ENCODE measurements around the gene CCDC157. TPM values are rescaled to one million over a fixed set of nuclear protein-coding genes. Genes with fewer than 3 reads are reported as not detected.

CCDC157 gene
- total RNA-seq (2022) (4.8 and 4.9 TPM in 2 replicates), Bru-seq, nascent RNA (percentile 48 among the genes with signal in this experiment), BruChase-seq, experiment 1, labeled RNA remaining after a 2-hour chase (percentile 47 among the genes with signal in this experiment), BruChase-seq, experiment 2, labeled RNA remaining after a 6-hour chase (percentile 46 among the genes with signal in this experiment)
- long read RNA-seq, partial matches to known transcripts: 0 of 7 reads
- long read RNA-seq, other reads (novel, unspliced or antisense): 2 of 7 reads

DNA sequence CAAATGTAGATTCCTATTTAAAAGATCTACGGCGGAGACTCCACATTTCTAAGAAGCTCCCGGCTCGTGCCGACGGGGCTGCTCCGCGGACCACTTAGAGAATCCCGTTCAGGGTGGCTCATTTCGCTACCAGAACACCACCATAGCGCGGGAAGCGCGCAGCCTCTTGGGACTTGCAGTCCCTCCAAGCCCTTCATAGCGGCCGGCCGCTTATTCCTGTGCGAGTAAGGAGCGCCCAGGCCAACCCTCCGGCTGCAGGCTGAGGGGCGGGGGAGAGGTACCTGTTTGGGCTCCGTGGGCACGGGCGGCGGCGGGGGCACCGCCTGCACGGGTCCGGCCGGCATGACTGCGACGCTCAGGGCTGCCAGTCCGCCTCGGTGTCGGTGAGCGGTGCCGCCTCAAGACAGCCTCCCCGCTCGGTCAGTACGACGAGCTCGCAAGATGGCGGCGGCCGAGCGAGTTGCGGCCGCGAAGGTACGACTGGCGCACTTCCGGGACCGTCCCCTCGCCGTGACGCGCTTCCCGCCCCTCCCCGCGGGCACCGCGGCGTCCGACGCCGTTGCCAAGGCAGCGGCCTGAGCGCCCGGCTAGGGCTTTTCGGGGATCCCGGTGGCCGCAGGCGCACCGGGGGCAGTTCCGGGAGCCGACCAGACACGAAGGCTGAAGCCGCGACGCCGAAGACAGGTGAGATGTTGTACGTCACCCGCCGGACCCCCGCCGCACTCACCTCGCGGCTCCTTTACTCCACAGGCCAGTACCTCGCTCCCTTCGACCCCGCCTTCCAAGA lies at the start of gene CCDC157, which contains the start of gene SF3A1:
Gene CCDC157 (plus strand): TSS at position 559 of the 787 bp plus-strand sequence. CDS start 8,994 bp downstream, outside the sequence.
Gene SF3A1 (minus strand): TSS at position 446 of the 787 bp plus-strand sequence. CDS start 102 bp downstream, at position 344.
- no peak for TF ChIP-seq CTCF (IDR thresholded peaks at IDR 0.05; ENCODE audit: insufficient read depth in 1 of 2, low read depth in 1 of 2, low read length in 1 of 2, severe bottlenecking in 1 of 2, unreplicated experiment in 1 of 2)
- H3K4me3 ChIP-seq (ENCODE audit: low read depth, low read length): peak within 1 kb of the TSS; percentile 99
- intact Hi-C loops (cut with micrococcal nuclease; ENCODE audit: unreplicated experiment): no loop called here
- Mint-ChIP-seq H3K27ac (ENCODE audit: unreplicated experiment) (peak within 1 kb of the TSS; percentile 92), H3K36me3 (ENCODE audit: insufficient read depth, unreplicated experiment) (peaks cover 26% of the 10 kb centered on the region), H3K4me1 (ENCODE audit: low read depth, unreplicated experiment) (peaks cover 36% of the 10 kb centered on the region), H3K9me3 (ENCODE audit: unreplicated experiment) (no peaks in the 10 kb centered on the region), H3K4me3 (ENCODE audit: unreplicated experiment) (peak within 1 kb of the TSS; percentile 95), H3K27me3 (ENCODE audit: insufficient read depth, unreplicated experiment) (no peaks in the 10 kb centered on the region)
- no TSS peak for BruUV-seq (replicated peaks)
- CTCF ChIA-PET: interaction anchor here (0.6 to 1.2 kb wide), 5 partner anchors 30 to 166 kb away, joined by 3 to 10 read pairs (median 6); partner anchors contain the start of genes RNF215 and TBC1D10A
- H3K27me3 ChIP-seq (replicated peaks; ENCODE audit: control insufficient read depth, insufficient read depth, low read length): no peaks in the 10 kb centered on the region
- H3K9me3 ChIP-seq: no peaks in the 10 kb centered on the region
- peak; percentile 90 for DNase-seq
- POLR2A ChIA-PET: interaction anchor here (0.5 to 1.7 kb wide), 11 partner anchors 18 to 565 kb away, joined by 3 to 44 read pairs (median 4); partner anchors contain the start of genes CASTOR1, RNF215 and TBC1D10A
- H3K4me1 ChIP-seq: peaks cover 35% of the 10 kb centered on the region
- H3K36me3 ChIP-seq (ENCODE audit: control insufficient read depth, insufficient read depth, low read length): no peaks in the 10 kb centered on the region

DNA sequence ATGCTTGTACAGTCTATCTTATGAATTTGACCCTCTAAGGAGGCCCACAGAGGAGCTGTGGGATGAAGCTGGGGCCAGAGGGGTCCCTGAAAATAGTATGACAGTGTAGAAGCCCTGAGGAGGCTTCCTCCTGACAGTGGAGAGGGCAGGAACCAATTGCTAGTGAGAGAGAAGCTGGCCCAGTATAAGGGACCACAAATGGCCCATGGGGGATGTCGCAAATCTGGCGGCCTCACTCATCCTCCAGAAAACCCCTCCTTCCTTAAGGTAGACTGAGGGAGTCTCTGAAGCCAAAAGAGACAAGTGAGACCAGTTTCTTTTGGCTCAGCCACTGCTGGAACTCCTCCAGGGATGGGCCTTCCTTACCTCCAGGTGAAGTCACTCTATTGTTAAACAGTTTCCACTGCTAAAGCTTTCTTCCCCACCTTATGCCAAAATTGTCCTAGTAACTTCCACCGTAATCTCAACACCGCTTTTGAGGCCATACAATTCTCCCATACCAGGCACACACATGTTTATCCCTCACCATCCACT lies 49.7 kb upstream of the CCDC157 start:
- no peaks in the 10 kb centered on the region for H3K36me3 ChIP-seq (ENCODE audit: control insufficient read depth, insufficient read depth, low read length)
- DNase-seq: no peak
- ChIA-PET POLR2A (interaction anchor here (1.7 kb wide), 1 partner anchor 9 kb away, joined by 4 read pairs; no protein-coding TSS in a partner anchor), CTCF (no interaction called here)
- H3K4me1 ChIP-seq: peaks cover 6% of the 10 kb centered on the region; the same call in 1 of the 2 replicates
- H3K36me3 Mint-ChIP-seq (ENCODE audit: insufficient read depth, unreplicated experiment): peaks cover 11% of the 10 kb centered on the region
- H3K9me3 ChIP-seq: no peaks in the 10 kb centered on the region
- TF ChIP-seq CTCF (IDR thresholded peaks at IDR 0.05; ENCODE audit: insufficient read depth in 1 of 2, low read depth in 1 of 2, low read length in 1 of 2, severe bottlenecking in 1 of 2, unreplicated experiment in 1 of 2): no peak
- BruUV-seq (replicated peaks): no TSS peak
- intact Hi-C loops (cut with micrococcal nuclease; ENCODE audit: unreplicated experiment): no loop called here
- no peak overlapping the region for H3K4me3 Mint-ChIP-seq (ENCODE audit: unreplicated experiment)
- no peaks in the 10 kb centered on the region for H3K27me3 Mint-ChIP-seq (ENCODE audit: insufficient read depth, unreplicated experiment)
- H3K9me3 Mint-ChIP-seq (ENCODE audit: unreplicated experiment): no peaks in the 10 kb centered on the region
- no peak overlapping the region for H3K4me3 ChIP-seq (ENCODE audit: low read depth, low read length)
- no peak overlapping the region for H3K27ac Mint-ChIP-seq (ENCODE audit: unreplicated experiment)
- H3K27me3 ChIP-seq (replicated peaks; ENCODE audit: control insufficient read depth, insufficient read depth, low read length): no peaks in the 10 kb centered on the region
- H3K4me1 Mint-ChIP-seq (ENCODE audit: low read depth, unreplicated experiment): peaks cover 25% of the 10 kb centered on the region

DNA sequence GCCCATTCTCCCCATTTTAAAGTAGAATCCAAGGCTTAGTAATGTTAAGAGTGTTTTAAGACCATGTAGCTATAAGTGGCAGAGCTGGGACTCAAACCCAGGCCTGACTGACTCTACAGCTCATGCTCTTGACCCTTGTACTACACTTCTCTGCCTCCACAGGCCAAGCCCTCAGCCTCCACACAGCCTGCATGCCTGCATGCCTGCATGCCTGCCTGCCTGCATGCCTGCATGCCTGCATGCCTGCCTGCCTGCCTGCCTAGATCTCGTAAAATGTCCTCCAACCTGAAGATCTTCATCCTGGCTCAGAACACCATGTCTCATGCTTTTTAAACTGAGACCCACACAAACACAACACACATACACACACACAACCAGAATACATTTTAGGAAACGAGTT lies 48.7 kb upstream of the CCDC157 start:
- H3K27me3 Mint-ChIP-seq (ENCODE audit: insufficient read depth, unreplicated experiment): no peaks in the 10 kb centered on the region
- H3K36me3 Mint-ChIP-seq (ENCODE audit: insufficient read depth, unreplicated experiment): peaks cover 11% of the 10 kb centered on the region
- H3K4me3 ChIP-seq (ENCODE audit: low read depth, low read length): no peak overlapping the region
- H3K27ac Mint-ChIP-seq (ENCODE audit: unreplicated experiment): no peak overlapping the region
- no peaks in the 10 kb centered on the region; the same call in 1 of the 2 replicates for H3K4me1 ChIP-seq
- no TSS peak for BruUV-seq (replicated peaks)
- no peaks in the 10 kb centered on the region for H3K36me3 ChIP-seq (ENCODE audit: control insufficient read depth, insufficient read depth, low read length)
- no peaks in the 10 kb centered on the region for H3K9me3 Mint-ChIP-seq (ENCODE audit: unreplicated experiment)
- no peaks in the 10 kb centered on the region for H3K27me3 ChIP-seq (replicated peaks; ENCODE audit: control insufficient read depth, insufficient read depth, low read length)
- no peaks in the 10 kb centered on the region for H3K9me3 ChIP-seq
- no peak for TF ChIP-seq CTCF (IDR thresholded peaks at IDR 0.05; ENCODE audit: insufficient read depth in 1 of 2, low read depth in 1 of 2, low read length in 1 of 2, severe bottlenecking in 1 of 2, unreplicated experiment in 1 of 2)
- no peak for DNase-seq
- ChIA-PET CTCF (interaction anchor here (0.9 kb wide), 1 partner anchor 20 kb away, joined by 3 read pairs; no protein-coding TSS in a partner anchor), POLR2A (interaction anchor here (0.5 to 1.7 kb wide), 2 partner anchors 10 to 19 kb away, joined by 4 to 7 read pairs; partner anchors contain the start of gene TBC1D10A)
- peaks cover 30% of the 10 kb centered on the region for H3K4me1 Mint-ChIP-seq (ENCODE audit: low read depth, unreplicated experiment)
- intact Hi-C loops (cut with micrococcal nuclease; ENCODE audit: unreplicated experiment): no loop called here
- no peak overlapping the region for H3K4me3 Mint-ChIP-seq (ENCODE audit: unreplicated experiment)

Data from Caco-2 (cell line).